GM12878 (cell line): Measurements from ENCODE around the gene NUDT17. TPM values are rescaled to one million over a fixed set of nuclear protein-coding genes. Genes with fewer than 3 reads are reported as not detected.

ENCODE experiments used
- ATAC-seq: fragments of 200-7000 bp; cut with Tn5 transposase; 3 replicates; pipeline ENCODE4 v1.9.1; 2020; ENCODE audit warnings: mild to moderate bottlenecking, moderate library complexity
- BruUV-seq: library from RNA; stranded (reverse); fragments of 400-500 nt; replicated peaks from 2 replicates; lab custom pipeline; 2021; lab: Mats Ljungman, UMichigan
- CTCF ChIA-PET: fragments of 300-600 bp; sonication (Branson Sonifier 250); formaldehyde crosslinking; extraction: SDS; loops from one replicate; lab custom pipeline; 2021; ENCODE audit warnings: inconsistent platforms; lab: Yijun Ruan, JAX
- POLR2A ChIA-PET: fragments of 350-600 bp; formaldehyde crosslinking; extraction: SDS; loops from one replicate; lab custom pipeline; 2021; ENCODE audit warnings: inconsistent platforms; lab: Charles Lee
- RAD21 ChIA-PET: fragments of 300-600 bp; sonication (Branson Sonifier 250); formaldehyde crosslinking; loops from one replicate; lab custom pipeline; 2023; ENCODE audit warnings: antibody characterized with exemption; ENCODE audit not compliant: unreplicated experiment; lab: Charles Lee
- SMC1A ChIA-PET: fragments of 300-600 bp; sonication (Branson Sonifier 250); formaldehyde crosslinking; loops from one replicate; lab custom pipeline; 2023; ENCODE audit not compliant: unreplicated experiment, uncharacterized antibody; lab: Charles Lee
- DNase-seq: peaks from one replicate; pipeline ENCODE4 v3.0.0-alpha.2; 2011; ENCODE audit warnings: low read depth, low spot score
- FAIRE-seq: peaks from 3 replicates; lab custom pipeline; 2011; peaks lifted over from hg19 to GRCh38; lab: Jason Lieb, UNC
- H2AFZ ChIP-seq: 2 replicates; pipeline ENCODE4 v1.6.0; 2011; ENCODE audit warnings: low read depth, low read length, control low read depth; ENCODE audit not compliant: control insufficient read depth
- H3K27ac ChIP-seq: 2 replicates; pipeline ENCODE4 v1.5.1; 2011; ENCODE audit warnings: control low read depth; ENCODE audit not compliant: control insufficient read depth, insufficient read depth
- H3K27me3 ChIP-seq, 2 experiments: replicated peaks in 1 of 2; 2 replicates each; pipeline versions ENCODE4 v1.6.0 to v1.6.1; 2011; ENCODE audit warnings: low read length in 1 of 2; ENCODE audit not compliant: control insufficient read depth in 2 of 2, insufficient read depth in 2 of 2
- H3K36me3 ChIP-seq, 2 experiments: 2 replicates each; pipeline ENCODE4 v1.5.1; 2011; ENCODE audit warnings: low read length in 1 of 2; ENCODE audit not compliant: control insufficient read depth in 2 of 2, insufficient read depth in 2 of 2
- H3K4me1 ChIP-seq: 2 replicates; pipeline ENCODE4 v1.6.1; 2011; ENCODE audit warnings: mild to moderate bottlenecking, low read length, moderate library complexity, mixed read lengths; ENCODE audit not compliant: control insufficient read depth, insufficient read depth
- H3K4me2 ChIP-seq: 2 replicates; pipeline ENCODE4 v1.6.0; 2011; ENCODE audit warnings: control low read depth; ENCODE audit not compliant: control insufficient read depth, insufficient read depth
- H3K4me3 ChIP-seq: fragments of 200-600 bp; sonication (generic); 2 replicates; pipeline ENCODE4 v1.5.1; 2016
- H3K79me2 ChIP-seq: 2 replicates; pipeline ENCODE4 v1.6.0; 2011; ENCODE audit warnings: low read length; ENCODE audit not compliant: control insufficient read depth, insufficient read depth
- H3K9ac ChIP-seq: 2 replicates; pipeline ENCODE4 v1.8.0; 2011; ENCODE audit warnings: low read length, control low read depth, mixed read lengths; ENCODE audit not compliant: control insufficient read depth, insufficient read depth
- H3K9me3 ChIP-seq: replicated peaks from 3 replicates; pipeline ENCODE4 v1.5.1; 2011; ENCODE audit warnings: mild to moderate bottlenecking, low read length; ENCODE audit not compliant: control insufficient read depth, insufficient read depth
- H4K20me1 ChIP-seq: 2 replicates; pipeline ENCODE4 v1.6.0; 2011; ENCODE audit not compliant: control insufficient read depth, insufficient read depth
- BCL11A ChIP-seq: IDR thresholded peaks from 2 replicates; pipeline ENCODE4 v1.6.1; 2011; ENCODE audit warnings: low read depth, low read length
- CHD1 ChIP-seq: IDR thresholded peaks from 2 replicates; pipeline ENCODE4 v1.6.1; 2012; ENCODE audit warnings: low read depth, low read length, improper control_type of control experiment
- FOXM1 ChIP-seq: IDR thresholded peaks from 2 replicates; pipeline ENCODE4 v1.6.1; 2012; ENCODE audit warnings: low read depth, mild to moderate bottlenecking, inconsistent platforms, low read length, moderate library complexity
- GABPA ChIP-seq: IDR thresholded peaks from 2 replicates; pipeline ENCODE4 v1.6.1; 2014; ENCODE audit warnings: antibody characterized with exemption, low read depth, mild to moderate bottlenecking, inconsistent platforms
- HDAC2 ChIP-seq: fragments of 200-600 bp; sonication (generic); IDR thresholded peaks from 2 replicates; pipeline ENCODE4 v1.6.1; 2017
- KLF5 ChIP-seq: fragments of 450-650 bp; IDR thresholded peaks from 2 replicates; pipeline ENCODE4 v1.6.1; 2014; ENCODE audit warnings: mild to moderate bottlenecking; ENCODE audit not compliant: partially characterized antibody
- MTA3 ChIP-seq: IDR thresholded peaks from 2 replicates; pipeline ENCODE4 v1.6.1; 2012; ENCODE audit warnings: low read length, inconsistent platforms, borderline replicate concordance
- NR2C2 ChIP-seq: IDR thresholded peaks from 2 replicates; pipeline ENCODE4 v1.6.1; 2011; ENCODE audit warnings: borderline replicate concordance, low read depth; ENCODE audit not compliant: control insufficient read depth, insufficient read length
- SMAD1 ChIP-seq: fragments of 450-650 bp; IDR thresholded peaks from 2 replicates; pipeline ENCODE4 v1.6.1; 2018; ENCODE audit warnings: mild to moderate bottlenecking, low read depth; ENCODE audit not compliant: partially characterized antibody
- in situ Hi-C: fragments of 300-500 bp; cut with MboI; formaldehyde crosslinking; loops from 9 replicates; pipeline ENCODE4 v1.14.3; 2018; ENCODE audit warnings: mixed read lengths
- intact Hi-C: fragments of 100-400 bp; cut with micrococcal nuclease; formaldehyde crosslinking; loops from one replicate; pipeline ENCODE4 v1.14.2; 2022; ENCODE audit not compliant: unreplicated experiment
- polyA plus RNA-seq, 11 experiments: library from polyadenylated mRNA; depleted of rRNA in 4 of 11; unstranded in 6 of 11; stranded (reverse) in 5 of 11; fragments of >200 nt; fragmentation: Nextera tagmentation in 4 of 11; fragmentation: Illumina TruSeq in 1 of 11; extraction: Ambion mirVana in 4 of 11; extraction: Trizol in 1 of 11; gene quantifications; 1 replicate in 1 of 11; 2 replicates in 10 of 11; pipeline versions ENCODE4 v1.2.1 to v1.2.3, GENCODE V29; 2011 to 2016; ENCODE audit warnings: inconsistent platforms in 2 of 11, missing spikeins in 2 of 11, low read depth in 1 of 11
- total RNA-seq, 4 experiments: library from RNA; depleted of rRNA in 3 of 4; stranded (reverse); fragments of >200 nt in 3 of 4; fragmentation: Illumina TruSeq in 1 of 4; extraction: Trizol in 1 of 4; gene quantifications; 2 replicates each; pipeline versions ENCODE4 v1.2.1 to v1.2.3, GENCODE V29; 2013 to 2021
- TF ChIP-seq, protein P1 (sequence below): fragments of 450-650 bp; IDR thresholded peaks from 2 replicates; pipeline ENCODE4 v1.6.1; 2016; ENCODE audit warnings: mild to moderate bottlenecking, moderate library complexity, borderline replicate concordance
- TF ChIP-seq, protein P2 (sequence below): fragments of 450-650 bp; IDR thresholded peaks from 2 replicates; pipeline ENCODE4 v1.6.1; 2017; ENCODE audit warnings: low read depth, mild to moderate bottlenecking, moderate library complexity

Gene NUDT17
- total and polyA plus RNA-seq, 10 of the 15 experiments (the other 5 are each of a cell fraction or from before 2014, with no cell fraction given) = 1.2 to 4.7 (median 4.0) TPM

DNA sequence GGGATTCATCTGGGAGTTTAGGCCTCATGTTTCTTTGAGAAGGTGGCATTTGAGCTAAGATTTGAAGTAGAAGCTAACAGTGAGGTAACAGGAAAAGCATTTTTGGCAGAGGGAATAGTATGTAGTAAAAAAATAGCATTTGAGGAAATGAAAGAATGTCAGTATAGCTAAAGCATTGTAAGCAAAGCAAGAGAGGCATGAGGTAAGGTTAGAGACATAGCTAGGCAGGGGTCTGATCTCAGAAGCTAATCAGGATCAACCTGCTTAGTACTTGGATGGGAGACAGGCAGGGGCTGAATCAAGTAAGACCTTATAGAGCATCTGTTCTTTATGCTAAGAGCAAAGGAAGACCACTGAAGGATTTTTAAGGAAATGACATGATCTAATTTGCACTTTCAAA is 17.5 kb upstream of the NUDT17 start:
- no TSS peak for BruUV-seq
- no peaks in the 10 kb centered on the region for H3K9me3 ChIP-seq
- H3K27me3 ChIP-seq = no peaks in the 10 kb centered on the region
- POLR2A ChIA-PET = interaction anchor here (0.8 kb wide), 1 partner anchor 15 kb away, joined by 3 read pairs; no protein-coding TSS in a partner anchor
- CTCF ChIA-PET = interaction anchor here (1.0 to 6.4 kb wide), 2 partner anchors 15 to 19 kb away, joined by 4 to 80 read pairs; partner anchors contain the start of gene NUDT17
- H3K9ac ChIP-seq = no peak overlapping the region
- in situ Hi-C loops = no loop called here
- peaks cover 10% of the 10 kb centered on the region for H3K4me1 ChIP-seq
- SMC1A ChIA-PET = interaction anchor here (1.1 to 5.0 kb wide), 2 partner anchors 16 to 22 kb away, joined by 4 to 20 read pairs; partner anchors contain the start of gene NUDT17
- H4K20me1 ChIP-seq = no peaks in the 10 kb centered on the region
- H3K4me2 ChIP-seq = peak overlapping the region; percentile 7; the same call in 1 of the 2 replicates
- H3K79me2 ChIP-seq = peaks cover 32% of the 10 kb centered on the region
- H2AFZ ChIP-seq = no peak overlapping the region
- intact Hi-C loops = no loop called here
- H3K4me3 ChIP-seq = no peak overlapping the region
- ATAC-seq = no peak
- H3K36me3 ChIP-seq = peaks cover 7 to 22% of the 10 kb centered on the region in 2 experiments; a peak in 3 of 4 replicates
- no peak for TF ChIP-seq FOXM1
- no peak for TF ChIP-seq HDAC2
- TF ChIP-seq GABPA = no peak
- TF ChIP-seq, protein P1, sequence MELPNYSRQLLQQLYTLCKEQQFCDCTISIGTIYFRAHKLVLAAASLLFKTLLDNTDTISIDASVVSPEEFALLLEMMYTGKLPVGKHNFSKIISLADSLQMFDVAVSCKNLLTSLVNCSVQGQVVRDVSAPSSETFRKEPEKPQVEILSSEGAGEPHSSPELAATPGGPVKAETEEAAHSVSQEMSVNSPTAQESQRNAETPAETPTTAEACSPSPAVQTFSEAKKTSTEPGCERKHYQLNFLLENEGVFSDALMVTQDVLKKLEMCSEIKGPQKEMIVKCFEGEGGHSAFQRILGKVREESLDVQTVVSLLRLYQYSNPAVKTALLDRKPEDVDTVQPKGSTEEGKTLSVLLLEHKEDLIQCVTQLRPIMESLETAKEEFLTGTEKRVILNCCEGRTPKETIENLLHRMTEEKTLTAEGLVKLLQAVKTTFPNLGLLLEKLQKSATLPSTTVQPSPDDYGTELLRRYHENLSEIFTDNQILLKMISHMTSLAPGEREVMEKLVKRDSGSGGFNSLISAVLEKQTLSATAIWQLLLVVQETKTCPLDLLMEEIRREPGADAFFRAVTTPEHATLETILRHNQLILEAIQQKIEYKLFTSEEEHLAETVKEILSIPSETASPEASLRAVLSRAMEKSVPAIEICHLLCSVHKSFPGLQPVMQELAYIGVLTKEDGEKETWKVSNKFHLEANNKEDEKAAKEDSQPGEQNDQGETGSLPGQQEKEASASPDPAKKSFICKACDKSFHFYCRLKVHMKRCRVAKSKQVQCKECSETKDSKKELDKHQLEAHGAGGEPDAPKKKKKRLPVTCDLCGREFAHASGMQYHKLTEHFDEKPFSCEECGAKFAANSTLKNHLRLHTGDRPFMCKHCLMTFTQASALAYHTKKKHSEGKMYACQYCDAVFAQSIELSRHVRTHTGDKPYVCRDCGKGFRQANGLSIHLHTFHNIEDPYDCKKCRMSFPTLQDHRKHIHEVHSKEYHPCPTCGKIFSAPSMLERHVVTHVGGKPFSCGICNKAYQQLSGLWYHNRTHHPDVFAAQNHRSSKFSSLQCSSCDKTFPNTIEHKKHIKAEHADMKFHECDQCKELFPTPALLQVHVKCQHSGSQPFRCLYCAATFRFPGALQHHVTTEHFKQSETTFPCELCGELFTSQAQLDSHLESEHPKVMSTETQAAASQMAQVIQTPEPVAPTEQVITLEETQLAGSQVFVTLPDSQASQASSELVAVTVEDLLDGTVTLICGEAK = no peak
- TF ChIP-seq CHD1 = no peak
- TF ChIP-seq, protein P2, sequence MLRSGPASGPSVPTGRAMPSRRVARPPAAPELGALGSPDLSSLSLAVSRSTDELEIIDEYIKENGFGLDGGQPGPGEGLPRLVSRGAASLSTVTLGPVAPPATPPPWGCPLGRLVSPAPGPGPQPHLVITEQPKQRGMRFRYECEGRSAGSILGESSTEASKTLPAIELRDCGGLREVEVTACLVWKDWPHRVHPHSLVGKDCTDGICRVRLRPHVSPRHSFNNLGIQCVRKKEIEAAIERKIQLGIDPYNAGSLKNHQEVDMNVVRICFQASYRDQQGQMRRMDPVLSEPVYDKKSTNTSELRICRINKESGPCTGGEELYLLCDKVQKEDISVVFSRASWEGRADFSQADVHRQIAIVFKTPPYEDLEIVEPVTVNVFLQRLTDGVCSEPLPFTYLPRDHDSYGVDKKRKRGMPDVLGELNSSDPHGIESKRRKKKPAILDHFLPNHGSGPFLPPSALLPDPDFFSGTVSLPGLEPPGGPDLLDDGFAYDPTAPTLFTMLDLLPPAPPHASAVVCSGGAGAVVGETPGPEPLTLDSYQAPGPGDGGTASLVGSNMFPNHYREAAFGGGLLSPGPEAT = no peak
- no peak for TF ChIP-seq BCL11A
- TF ChIP-seq MTA3 = no peak
- no peak for TF ChIP-seq SMAD1
- no peak for TF ChIP-seq KLF5
- TF ChIP-seq NR2C2 = no peak
- no peak overlapping the region for H3K27ac ChIP-seq
- no peak for DNase-seq
- RAD21 ChIA-PET = no interaction called here
- FAIRE-seq = no peak
